Activated CD8-positive, alpha-beta memory T cell treated with anti-CD3 and anti-CD28 coated beads for 24 hours (primary cell): ENCODE results near the gene NHLRC1.
A peak's percentile ranks its signal among the peaks of the same experiment; 100 is the strongest.
"Not testable (repeated sequence)": the region's sequence is repeated elsewhere in the genome, so short reads cannot be mapped to it uniquely, and the experiment has no call there.

Experiments used
- DNase-seq: peaks from one replicate; pipeline ENCODE4 v3.0.0-alpha.2; 2020

Gene NHLRC1

DNA sequence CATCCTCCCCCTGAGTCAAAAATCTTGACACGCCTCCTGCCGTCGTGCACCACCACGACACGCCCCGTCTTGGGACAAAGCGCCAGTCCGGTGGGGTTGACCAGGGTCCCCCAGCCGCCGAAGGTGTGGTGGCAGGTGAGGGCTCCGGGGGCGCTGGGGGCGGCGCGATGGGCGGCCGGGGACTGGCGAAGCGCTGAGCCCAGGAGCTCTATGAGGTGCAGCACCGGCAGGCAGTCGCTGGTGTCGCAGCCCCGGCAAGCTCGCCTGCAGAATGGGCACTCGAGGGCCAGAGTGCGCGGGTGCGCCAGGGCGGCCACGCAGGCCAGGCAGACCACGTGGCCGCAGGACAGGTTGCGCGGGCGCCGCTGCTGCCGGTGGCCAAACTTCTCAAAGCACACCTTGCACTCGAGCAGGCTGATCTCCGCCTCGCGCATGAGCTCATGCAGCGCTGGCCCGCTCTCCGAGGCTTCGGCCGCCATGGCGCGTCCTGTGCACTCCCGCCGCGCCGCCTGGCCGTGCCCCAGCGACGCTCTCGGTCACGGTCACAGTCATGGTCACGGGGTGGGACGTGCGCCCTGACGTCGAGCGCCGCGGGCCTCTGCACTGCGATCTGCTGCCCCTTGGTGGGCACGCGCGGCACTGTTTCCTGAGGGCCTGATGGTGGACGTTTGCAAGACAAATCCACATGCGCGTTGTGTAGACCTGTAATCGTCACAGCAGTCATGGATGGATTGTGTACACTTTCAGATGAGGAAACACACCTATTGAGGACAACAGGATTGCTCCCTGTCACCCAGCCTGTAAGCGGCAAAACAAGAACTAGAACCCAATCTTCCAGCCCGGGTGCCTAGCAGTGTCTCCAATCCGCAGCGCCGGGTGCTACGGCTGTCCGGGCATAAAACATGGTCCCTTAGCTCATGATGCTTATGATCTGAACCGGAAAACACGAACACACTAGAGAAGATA is at the start of gene NHLRC1:
Gene NHLRC1, minus strand, starts transcription at position 550 of the 966 bp plus-strand sequence. Its CDS starts 71 bp downstream, at position 479.
- peak; percentile 87 for DNase-seq

DNA sequence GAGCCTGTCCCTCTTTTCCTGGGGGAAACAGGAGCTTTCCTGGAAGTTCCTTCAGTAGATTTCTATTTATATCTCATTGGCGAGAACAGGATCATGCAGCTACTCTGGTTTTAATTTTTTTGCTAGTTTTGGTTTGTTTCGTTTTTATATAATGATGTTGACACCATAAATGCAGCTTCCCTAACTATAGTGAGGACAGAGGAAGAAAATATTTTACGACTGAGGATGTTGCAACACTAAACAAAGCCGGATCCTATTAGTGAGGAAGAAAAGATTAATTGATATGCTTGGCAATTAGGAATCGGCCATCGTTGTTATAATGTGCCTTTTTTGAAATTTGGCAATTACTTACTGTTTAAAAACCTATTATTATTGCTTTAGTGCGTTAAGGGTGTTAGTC is 49.4 kb upstream of the NHLRC1 start:
- DNase-seq = no peak

DNA sequence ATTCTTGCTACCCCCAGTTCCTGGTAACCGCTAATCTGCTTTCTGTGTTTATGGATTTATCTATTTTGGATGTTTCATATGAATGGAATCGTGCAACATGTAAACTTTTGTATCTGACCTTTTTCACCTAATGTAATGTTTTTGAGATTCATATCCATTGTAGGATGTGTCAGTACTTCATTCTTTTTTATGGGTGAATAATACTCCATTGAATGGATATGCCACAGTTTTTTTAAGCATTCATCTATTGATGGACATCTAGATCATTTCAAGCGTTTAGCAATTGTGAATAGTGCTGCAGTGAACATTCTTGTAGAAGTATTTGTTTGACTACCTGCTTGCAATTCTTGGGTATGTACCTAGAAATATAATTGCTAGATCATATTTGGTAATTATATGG is 45.8 kb upstream of the NHLRC1 start:
- DNase-seq = no peak

DNA sequence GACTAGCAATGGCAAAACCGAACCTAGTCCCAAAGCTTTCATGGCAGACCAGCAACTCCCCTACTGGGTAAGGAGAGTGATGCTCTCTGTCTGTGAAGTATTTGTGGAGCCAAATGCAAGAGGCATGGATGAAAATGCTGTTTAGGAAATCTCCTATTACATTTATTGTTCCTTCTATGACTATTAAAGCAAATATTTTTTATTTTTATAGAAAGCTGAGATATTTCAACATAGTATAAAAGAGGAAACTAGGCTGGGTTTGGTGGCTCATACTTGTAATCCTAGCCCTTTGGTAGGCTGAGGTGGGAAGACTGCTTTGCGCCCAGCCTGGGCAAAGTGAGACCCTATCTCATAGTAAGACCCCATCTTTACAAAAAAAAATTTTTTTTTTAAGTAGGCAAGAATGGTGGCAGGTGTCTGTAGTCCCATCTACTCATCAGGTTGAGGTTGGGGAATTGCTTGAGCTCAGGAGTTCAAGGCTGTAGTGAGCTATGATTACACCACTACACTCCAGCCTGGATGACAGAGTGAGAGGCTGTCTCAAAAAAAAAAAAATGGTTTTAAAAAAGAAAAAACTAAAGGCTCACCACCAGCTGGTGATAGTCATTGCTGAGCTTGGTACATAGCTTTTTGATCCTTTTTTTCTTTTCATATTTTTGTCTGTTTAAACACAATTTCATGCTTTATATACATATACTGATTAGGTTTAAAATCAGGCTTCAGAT is 44.0 kb upstream of the NHLRC1 start:
- no peak for DNase-seq

DNA sequence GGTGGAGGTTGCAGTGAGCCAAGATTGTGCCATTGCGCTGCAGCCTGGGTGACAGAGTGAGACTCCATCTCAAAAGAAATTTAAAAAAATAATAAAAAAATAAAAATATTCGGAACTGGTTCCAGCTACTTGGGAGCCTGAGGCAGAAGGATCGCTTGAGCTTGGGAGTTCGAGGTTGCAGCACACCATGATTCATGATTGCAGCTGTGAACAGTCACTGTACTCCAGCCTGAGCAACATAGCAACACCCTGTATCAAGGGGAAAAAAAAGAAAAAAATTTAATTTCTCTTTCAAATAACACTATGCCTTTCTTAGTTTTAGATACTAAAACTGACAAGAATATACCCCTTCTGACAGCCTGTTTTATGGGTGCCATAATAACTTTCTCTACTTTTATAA is 43.3 kb upstream of the NHLRC1 start:
- DNase-seq = no peak

DNA sequence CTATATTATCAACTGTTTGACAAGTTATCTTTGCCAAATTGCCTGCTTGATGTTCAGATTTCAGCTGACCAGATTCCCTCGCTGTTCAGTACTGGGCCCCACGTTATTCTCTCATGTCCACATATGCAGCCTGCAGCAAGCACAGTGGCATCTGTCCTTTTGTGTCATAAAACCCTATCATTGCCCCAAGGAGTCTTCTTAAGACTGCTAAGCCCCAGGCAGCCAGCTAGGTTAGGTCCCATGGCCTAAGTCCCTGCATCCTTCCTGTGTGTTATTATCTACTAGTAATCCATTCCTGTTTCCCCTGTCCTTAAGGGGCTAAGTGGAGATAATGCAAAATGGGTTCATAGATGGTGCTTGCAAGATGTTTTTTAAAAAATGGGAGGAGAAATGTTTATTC is 39.9 kb upstream of the NHLRC1 start:
- DNase-seq = no peak

DNA sequence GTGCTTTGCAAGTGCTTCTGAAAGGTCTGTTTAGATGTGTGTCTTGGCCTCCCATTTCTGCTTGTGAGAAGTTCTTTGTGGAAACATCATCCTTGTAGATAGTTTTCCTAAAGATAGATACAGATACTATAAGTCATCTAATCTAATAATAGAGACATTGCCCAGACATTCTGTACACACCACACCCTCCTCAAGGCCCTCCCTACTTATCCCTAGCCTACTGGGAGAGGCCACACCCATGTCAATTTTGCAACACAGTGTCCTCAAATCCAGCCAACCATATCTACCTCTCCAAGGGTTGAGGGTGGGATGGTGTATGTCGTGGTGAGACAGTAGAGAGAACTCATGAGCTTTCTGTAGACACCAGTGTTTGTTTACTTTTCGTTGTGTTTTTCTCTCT is 39.0 kb upstream of the NHLRC1 start:
- no peak for DNase-seq

DNA sequence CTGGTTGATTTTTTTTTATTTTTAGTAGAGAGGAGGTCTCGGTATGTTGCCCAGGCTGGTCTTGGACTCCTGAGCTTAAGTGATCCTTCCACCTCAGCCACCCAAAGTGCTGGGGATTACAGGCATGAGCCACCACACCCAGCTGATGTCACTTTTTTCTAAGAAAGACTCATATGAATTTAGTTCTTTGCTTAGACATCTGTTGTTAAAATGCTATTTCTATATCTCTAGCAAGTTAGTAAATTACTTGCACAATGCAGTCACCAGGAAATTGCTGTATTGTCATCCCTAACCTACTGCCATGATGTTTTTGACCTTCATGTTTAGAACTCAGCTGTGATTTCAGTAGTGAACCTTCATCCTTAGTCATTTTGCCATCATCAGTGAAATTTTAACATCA is 38.4 kb upstream of the NHLRC1 start:
- no peak for DNase-seq

DNA sequence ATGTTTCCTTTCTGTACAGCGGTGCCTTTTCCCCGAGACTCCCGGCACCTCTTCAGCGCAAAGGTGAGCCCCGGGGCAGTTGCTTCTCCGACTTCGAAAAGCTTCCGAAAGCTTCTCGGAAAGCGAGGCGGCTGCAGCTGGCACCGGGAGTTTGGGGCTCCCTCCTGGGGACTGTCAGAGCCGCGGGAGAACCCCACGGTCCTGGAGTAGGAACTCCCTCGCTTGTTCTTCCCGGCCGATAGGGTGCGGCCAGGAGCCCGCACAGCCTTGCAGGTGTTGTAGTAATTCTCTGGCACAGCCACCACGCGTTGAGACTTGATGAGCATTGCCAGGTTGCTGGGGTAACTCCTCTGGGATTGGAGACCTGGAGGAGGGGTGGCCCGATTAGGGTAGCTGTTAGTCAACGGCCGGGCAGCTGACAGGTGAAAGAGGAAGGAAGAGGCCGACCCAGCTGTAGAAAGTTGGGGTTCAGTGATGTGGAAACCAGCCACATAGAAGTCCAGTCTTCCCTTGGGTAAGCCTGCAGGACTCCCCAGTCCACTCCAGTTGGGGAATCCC is 33.5 kb upstream of the NHLRC1 start:
- peak; percentile 81 for DNase-seq

DNA sequence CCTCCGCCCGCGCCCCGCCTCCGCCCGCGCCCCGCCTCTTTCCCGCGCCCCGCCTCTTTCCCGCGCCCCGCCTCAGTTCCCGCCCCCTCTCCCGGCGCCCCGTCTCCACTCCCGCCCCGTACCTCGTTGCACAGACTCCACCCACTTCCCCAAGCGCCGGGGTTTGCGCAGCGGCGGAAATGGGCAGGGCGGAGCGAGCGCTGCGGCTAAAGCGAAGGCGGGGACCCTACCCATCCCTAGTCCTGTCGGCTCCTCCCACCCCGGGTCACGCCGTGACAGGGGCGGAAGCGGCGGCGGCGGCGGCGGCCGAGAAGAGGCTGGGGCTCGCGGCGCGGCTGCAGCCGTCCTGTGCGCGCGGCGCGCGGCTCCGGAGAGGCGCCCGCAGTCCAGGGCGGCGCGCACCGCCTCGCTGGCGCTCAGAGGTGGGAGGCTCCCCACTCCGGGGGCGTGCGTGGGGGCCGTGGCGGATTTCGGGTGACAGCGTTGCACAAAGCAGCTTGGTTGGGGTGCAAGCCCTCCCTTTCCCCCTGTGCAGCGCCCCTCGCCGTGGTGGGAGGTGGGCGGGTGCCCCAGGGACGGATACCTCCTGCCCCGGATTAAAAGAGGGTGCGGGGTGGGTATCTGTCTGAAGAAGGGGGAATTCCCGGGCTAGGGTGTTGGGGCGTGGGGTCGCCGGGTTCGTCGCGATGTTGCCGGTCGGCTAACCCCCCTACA is 32.8 kb upstream of the NHLRC1 start, which contains the start of gene KDM1B:
Gene KDM1B, plus strand, starts transcription at position 273 of the 714 bp plus-strand sequence. CDS start 4,474 bp downstream, outside the sequence.
- DNase-seq = peak; percentile 99

DNA sequence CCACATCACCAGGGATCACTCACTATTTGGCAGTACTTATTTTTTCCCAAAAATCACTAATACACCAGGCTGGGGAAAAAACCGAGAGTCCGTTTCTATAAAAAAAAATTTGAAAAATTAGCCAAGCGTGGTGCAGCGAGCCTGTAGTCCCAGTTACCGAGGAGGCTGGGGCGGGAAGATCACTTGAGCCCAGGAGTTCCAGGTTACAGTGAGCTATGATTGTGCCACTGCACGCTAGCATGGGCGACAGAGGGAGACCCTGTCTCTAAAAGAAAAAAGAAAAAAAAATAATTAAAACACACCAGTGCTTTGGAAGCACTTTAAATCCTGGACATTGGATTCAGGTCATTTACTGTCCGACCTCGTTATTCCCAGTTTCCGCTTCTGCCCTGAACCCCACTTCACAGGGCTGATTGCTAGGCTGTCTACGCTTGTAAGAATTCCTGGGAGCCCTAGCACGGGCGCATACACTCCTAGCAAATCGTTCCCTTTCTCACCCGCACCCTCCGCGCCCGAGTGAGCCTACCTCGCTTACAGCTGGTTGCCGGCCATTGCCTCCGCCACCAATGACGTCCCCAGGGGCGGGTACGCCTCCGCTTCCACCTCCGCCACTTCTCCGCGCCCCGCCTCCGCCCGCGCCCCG is 32.2 kb upstream of the NHLRC1 start, which contains the start of gene TPMT:
Gene TPMT, minus strand, starts transcription at position 571 of the 643 bp plus-strand sequence. CDS start 5,950 bp downstream, outside the sequence.
- no peak for DNase-seq

DNA sequence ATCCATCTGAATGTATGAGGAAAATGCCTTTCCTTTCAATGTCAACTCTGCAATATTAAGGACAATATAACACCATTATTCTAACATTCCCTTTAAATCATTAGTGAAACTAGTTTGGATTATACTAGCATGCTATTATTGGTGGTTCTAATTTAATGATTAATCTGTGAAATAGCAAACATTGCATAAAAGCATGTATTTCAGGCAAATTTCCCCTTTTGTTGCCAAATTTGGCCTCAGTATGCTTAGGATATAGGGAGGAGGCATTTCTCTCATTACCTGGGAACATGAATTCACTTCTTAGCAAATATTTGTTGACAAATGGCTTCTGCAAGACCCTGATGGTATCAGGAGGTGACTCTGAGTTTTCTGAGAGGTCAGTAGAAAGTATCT is 30.8 kb upstream of the NHLRC1 start:
- no peak for DNase-seq

DNA sequence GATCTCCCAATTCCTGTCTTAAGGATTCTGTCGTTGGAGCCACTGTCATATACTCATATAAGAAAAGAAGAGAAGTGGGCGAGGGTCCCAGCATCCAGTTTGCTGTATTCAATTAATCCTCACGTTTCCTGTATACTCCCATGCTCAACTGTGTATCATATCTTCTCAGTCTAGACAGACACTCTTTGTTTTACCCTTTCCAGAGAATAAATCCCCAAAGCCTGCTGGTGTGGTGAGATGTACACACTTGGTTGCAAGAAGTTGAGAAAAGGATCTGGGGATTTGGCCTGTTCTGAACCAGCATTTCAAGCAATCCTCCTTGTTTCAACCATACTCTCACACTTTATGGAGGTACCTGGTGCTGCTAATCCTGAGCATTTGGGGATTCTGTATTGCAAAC is 29.3 kb upstream of the NHLRC1 start:
- no peak for DNase-seq

DNA sequence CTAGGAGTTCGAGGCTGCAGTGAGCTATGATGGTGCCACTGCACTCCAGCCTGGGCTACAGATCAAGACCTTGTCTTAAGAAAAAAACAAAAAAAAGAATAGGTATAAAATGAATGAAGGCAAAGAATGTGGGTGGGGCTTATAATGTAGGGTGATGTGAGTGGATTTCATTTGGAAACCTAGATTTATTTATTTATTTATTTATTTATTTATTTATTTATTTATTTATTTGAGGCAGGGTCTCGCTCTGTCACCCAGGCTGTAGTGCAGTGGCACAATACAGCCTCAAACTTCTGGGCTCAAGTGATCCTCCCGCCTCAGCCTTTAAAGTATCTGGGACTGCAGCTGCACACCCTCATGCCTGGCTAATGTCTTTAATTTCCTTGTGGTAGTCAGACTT is 28.9 kb upstream of the NHLRC1 start:
- not testable (repeated sequence) for DNase-seq

DNA sequence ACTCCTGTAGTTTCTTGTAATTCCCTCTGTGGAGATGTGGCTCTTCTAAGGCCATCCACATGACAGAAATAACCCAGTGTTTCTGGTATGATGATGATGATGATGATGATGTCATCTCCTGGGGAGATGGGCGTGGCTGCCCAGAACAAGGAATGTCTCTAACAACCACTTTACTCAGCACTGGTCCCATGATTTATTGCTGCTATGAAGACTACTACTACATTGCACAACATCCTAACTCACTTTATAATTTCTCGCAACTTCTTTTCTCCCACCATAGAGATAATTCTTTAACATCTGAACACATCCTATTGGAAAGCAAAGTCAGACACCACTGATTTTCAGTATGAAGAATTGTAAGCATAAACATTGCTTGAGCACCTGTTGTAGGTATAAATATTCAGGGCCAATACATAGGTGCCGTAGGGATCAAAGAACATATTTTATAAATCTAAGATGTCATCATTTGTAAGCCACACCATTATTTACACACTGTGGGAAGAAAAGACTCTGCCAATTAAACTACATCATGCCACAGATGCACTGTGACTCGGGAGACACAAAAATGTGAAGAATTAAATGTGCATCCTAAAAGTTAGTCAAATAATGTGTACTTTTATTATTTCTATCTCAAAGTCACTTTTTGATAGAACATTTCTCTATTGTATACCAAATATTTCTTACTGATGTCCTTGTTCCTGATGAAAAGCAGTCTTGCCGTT is 26.0 kb upstream of the NHLRC1 start:
- DNase-seq = no peak

DNA sequence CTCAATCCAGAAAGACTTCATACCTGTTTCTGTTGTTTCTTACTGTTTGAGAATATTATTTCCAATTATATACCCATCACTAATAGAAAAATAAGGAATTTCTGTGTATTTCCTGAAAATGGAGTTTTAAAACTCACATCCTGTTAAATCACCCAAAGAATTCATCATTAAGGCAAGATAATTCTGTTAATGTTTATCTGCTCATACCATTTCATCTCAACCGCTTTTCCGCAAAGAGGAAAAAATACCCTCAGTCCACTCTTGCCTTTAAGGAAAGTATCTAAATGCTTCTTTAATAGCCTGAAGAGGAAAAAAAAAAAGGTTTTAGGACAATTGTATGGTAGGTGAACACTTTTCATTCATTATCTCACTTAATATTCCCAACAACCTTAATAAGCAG is 25.1 kb upstream of the NHLRC1 start:
- no peak for DNase-seq

DNA sequence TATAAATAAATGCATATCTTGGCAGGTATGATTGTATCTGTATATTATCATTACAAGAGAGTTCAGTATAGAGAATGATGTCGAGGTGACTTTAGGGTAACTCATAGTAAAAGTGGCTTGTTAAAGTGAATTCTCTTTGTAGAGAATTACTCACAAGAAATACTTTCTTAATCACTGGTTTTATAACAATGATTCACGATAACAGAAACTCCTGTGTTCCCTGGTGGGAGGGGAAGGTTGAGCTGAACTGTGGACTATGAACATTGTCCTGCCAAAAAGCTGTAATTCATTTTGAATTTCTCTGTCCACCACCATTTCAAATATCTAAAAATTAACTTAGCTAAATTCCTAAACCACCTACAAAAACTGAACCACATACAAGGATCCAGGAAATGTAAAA is 24.7 kb upstream of the NHLRC1 start:
- DNase-seq = no peak

DNA sequence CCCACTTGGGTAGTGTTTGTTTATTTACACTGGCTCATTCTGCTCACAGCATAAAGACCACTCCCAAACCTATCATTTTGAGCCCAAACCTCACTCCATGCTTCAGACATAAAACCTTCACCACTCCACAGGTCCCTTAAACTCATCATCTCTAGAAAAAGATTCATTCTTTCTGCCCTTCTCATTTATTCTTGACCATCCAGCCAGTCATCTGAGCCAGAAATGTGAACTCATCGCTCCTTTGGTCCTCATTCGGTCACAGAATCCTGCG is 20.0 kb upstream of the NHLRC1 start:
- no peak for DNase-seq

DNA sequence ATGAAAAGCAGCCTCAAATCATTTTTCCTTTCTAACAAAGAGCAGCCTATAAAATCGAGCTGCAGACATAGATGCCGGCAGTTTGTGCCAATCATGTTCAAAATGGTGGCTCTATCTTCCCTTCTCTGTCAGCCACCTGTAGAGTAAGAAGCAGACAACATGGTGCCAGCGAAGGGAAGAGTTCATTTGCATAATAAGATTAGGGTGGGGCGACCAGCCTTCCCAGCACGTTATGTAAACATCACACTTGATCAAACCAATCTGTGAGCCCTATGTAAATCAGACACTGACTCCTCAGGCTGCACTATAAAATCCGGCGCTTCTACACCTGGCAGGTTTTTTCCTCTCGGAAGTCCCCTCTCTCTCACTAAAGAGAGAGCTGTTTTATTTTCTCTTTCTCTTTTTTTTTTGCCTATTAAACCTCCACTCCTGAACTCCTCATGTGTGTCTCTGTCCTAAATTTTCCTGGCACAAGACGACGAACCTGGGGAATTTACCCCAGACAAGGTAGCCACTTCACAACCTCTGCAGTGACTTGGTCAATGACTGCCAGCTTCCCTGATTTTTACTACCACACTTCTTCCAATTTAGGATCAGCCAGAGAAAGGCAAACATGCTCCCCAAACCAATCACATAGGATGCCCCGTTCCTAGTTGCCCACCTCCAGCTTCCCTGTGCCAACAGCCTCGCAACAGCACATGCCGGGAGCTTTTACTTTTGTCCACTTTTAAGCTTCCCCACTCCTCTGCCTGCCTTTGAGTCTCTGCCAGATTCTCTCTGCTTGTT is 19.5 kb upstream of the NHLRC1 start:
- no peak for DNase-seq

DNA sequence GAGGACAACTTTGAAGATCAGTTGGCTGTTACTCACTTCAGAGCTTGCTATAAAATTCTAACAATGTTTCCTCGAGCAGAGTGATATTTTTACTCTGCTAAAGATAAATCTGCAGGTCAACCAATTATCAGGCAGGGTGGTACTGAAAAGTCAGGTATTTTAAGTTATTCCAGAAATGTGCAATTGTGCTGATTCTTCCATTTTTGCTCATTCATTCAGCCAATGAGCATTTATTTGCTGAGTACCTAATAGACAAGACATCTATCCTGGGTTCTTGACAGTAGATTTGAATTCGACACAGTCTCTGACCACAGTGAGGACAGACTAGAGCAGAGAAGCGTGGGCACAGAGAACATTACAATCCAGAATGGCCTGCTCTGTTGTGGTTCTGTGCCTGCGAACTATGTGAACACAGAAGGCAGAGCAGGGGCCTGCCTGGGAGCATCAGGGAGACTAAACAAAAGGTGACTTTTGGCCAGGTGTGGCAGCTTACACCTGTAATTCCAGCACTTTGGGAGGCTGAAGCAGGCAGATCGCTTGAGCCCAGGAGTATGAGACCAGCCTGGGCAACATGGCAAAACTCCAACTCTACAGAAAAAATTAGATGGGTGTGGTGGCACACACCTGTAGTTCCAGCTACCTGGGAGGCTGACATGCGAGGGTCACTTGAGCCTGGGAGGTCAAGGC is 17.6 kb upstream of the NHLRC1 start:
- no peak for DNase-seq
